ENCODE results near the gene EFL1.

Gene EFL1

DNA sequence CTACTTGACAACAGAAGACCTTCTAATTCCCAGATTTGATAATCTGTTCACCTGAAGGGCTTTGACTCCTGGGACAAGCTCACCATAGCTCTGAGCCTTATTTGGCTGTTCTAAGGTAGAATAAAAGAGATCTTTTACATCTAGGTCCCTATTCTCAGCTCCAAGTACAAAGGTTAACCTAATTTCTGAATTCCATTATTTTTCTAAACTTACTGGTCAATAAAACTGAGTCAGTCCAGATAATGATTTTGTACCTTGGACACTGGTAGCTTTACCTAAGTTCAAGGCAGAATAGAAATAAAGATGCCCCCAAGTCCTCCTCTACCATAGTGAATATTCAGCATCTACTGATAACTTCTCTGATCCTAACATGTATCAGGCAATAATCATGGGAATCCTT, 135.0 kb downstream of the EFL1 start:
- H3K27ac ChIP-seq: no peak overlapping the region
- no peak for TF ChIP-seq ZFX (IDR thresholded peaks at IDR 0.05; ENCODE audit: borderline replicate concordance)
- TF ChIP-seq, protein P1, sequence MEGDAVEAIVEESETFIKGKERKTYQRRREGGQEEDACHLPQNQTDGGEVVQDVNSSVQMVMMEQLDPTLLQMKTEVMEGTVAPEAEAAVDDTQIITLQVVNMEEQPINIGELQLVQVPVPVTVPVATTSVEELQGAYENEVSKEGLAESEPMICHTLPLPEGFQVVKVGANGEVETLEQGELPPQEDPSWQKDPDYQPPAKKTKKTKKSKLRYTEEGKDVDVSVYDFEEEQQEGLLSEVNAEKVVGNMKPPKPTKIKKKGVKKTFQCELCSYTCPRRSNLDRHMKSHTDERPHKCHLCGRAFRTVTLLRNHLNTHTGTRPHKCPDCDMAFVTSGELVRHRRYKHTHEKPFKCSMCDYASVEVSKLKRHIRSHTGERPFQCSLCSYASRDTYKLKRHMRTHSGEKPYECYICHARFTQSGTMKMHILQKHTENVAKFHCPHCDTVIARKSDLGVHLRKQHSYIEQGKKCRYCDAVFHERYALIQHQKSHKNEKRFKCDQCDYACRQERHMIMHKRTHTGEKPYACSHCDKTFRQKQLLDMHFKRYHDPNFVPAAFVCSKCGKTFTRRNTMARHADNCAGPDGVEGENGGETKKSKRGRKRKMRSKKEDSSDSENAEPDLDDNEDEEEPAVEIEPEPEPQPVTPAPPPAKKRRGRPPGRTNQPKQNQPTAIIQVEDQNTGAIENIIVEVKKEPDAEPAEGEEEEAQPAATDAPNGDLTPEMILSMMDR (IDR thresholded peaks at IDR 0.05): no peak

DNA sequence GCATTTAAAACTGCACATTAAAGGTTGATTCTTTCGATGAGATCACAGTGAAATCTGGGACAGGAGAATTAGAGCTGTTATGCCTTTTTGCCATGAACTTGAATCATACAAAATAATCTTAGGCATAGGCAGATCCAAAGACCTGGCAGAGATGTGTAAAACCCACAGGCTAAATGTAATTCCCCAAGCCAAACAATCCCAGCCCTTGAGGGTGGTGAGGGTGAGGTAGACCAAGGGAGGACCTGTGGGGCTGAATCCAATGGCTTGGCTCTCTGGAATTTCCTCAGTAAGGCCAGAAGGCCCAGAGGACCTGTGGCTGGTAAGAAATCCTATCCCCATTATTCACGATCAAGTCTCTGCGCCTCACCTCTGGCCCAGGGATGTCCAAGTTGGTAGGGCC, 136.2 kb downstream of the EFL1 start:
- TF ChIP-seq ZFX (IDR thresholded peaks at IDR 0.05; ENCODE audit: borderline replicate concordance): no peak
- TF ChIP-seq, protein P1 (IDR thresholded peaks at IDR 0.05): no peak
- H3K27ac ChIP-seq: no peak overlapping the region

DNA sequence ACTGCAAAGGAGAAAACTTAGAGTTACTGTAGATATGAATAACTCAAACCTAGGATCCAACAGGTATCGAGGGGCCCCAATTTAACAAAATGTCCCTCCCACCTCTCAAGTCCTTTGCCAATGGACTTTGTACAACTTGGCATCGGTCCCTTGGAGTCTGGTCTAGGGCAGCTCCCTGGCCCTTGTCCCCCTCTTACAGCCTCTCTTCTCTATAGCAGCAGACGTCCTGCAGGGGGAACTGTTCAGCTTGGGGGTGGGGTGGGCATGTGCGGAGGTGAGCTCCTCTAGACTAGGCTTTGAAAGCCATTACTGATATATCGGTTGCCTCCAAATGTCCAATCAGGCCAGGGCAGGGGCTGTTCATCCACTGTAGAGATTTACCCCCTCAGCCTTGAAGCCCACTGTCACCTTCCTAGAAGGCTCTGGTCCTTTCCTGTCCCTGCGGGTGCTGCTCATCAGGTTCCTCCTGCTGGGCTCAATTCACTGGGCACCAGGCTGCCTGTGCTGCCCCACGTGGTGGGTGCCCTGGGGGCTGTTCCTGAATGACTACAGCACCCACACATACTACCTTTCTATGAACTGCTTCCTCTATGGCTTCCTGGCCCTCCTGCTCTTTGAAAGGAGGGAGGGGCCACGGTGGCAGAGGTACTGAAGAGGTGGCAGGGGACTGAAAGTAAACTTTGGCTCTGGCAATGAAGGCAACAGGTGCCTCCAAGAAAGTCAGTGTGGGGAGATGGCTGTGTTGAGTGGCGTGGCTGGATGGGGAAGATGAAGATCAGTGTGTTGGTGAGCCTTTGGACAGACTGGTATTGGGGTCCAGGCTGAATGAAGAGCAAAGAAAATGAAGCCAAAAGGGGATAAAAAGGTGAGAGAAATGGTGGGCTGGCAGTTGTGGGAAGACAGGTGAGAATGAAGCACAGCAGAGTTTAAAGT, 137.9 kb downstream of the EFL1 start:
- H3K27ac ChIP-seq: no peak overlapping the region
- TF ChIP-seq ZFX (IDR thresholded peaks at IDR 0.05; ENCODE audit: borderline replicate concordance): no peak
- TF ChIP-seq, protein P1 (IDR thresholded peaks at IDR 0.05): no peak

DNA sequence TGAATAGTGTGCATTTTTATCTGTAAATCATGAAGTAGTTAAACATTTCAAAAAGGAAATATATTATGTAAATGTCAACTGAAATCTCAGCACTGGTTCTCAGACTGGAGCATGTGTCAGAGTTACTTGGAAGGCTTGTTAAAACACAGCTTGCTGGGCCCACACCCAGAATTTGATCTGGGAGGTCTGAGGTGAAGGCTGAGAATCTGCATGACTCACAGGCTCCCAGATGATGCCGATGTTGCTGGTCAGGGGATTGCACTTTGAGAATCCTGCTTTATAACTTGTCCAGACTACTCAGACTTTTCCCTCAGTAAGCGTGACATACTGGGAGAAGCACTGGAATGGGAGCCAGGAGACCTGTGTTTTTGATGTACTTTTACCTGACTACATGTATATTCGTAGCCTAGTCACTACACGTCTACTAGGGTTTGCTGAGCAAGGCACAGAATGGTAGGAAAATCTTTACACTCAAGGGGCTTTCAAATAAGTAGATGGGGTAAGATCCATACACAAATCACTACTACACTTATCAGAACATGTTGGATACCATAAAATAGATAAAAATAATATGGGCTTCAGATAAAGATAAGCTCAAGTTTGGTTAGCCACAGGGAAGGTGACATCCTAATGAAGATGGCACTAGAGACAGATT, 139.7 kb downstream of the EFL1 start:
- no peak overlapping the region for H3K27ac ChIP-seq
- TF ChIP-seq, protein P1 (IDR thresholded peaks at IDR 0.05): no peak
- no peak for TF ChIP-seq ZFX (IDR thresholded peaks at IDR 0.05; ENCODE audit: borderline replicate concordance)

- no peak overlapping the region for H3K27ac ChIP-seq
- TF ChIP-seq ZFX (IDR thresholded peaks at IDR 0.05; ENCODE audit: borderline replicate concordance): no peak
- TF ChIP-seq, protein P1 (IDR thresholded peaks at IDR 0.05): no peak
Observed at GRCh38 chr15:82118040-82118439, 144.5 kb downstream of the EFL1 start.

GRCh38 chr15:82117296-82117695, 145.2 kb downstream of the EFL1 start:
- TF ChIP-seq, protein P1 (IDR thresholded peaks at IDR 0.05): no peak
- no peak for TF ChIP-seq ZFX (IDR thresholded peaks at IDR 0.05; ENCODE audit: borderline replicate concordance)
- no peak overlapping the region for H3K27ac ChIP-seq

GRCh38 chr15:82114660-82115059, 147.9 kb downstream of the EFL1 start:
- TF ChIP-seq, protein P1 (IDR thresholded peaks at IDR 0.05): no peak
- no peak for TF ChIP-seq ZFX (IDR thresholded peaks at IDR 0.05; ENCODE audit: borderline replicate concordance)
- H3K27ac ChIP-seq: no peak overlapping the region
